IMR-90 (cell line): Measurements from ENCODE around the gene LRP11. TPM values are rescaled to one million over a fixed set of nuclear protein-coding genes. Genes with fewer than 3 reads are reported as not detected.

ENCODE experiments used
- ATAC-seq: fragments of 200-7000 bp; cut with Tn5 transposase; 2 replicates; pipeline ENCODE4 v1.9.1; 2020; ENCODE audit warnings: low read depth, mild to moderate bottlenecking, moderate library complexity
- BruUV-seq: library from RNA; stranded (reverse); fragments of 400-500 nt; replicated peaks from 2 replicates; lab custom pipeline; 2021; lab: Mats Ljungman, UMichigan
- CTCF ChIA-PET: fragments of 300-600 bp; formaldehyde crosslinking; extraction: SDS; loops from one replicate; lab custom pipeline; 2021; ENCODE audit warnings: antibody characterized with exemption; lab: Yijun Ruan, JAX
- POLR2A ChIA-PET: fragments of 300-600 bp; sonication (Branson Sonifier 250); formaldehyde crosslinking; loops from one replicate; lab custom pipeline; 2022; ENCODE audit warnings: antibody characterized with exemption; ENCODE audit not compliant: unreplicated experiment; lab: Charles Lee
- DNase-seq: peaks from one replicate; pipeline ENCODE4 v3.0.0; 2013
- H2AFZ ChIP-seq: replicated peaks from 2 replicates; pipeline ENCODE3; 2013; ENCODE audit warnings: low read length, mild to moderate bottlenecking; ENCODE audit not compliant: poor library complexity
- H2AK5ac ChIP-seq: 2 replicates; pipeline ENCODE4 v1.6.1; 2013; ENCODE audit warnings: low read depth, low read length, inconsistent platforms
- H2AK9ac ChIP-seq: replicated peaks from 2 replicates; pipeline ENCODE3; 2013; ENCODE audit warnings: mild to moderate bottlenecking, low read depth, low read length, moderate library complexity; ENCODE audit not compliant: poor library complexity
- H2BK120ac ChIP-seq: 2 replicates; pipeline ENCODE4 v1.6.1; 2013; ENCODE audit warnings: low read depth, low read length, inconsistent platforms
- H2BK15ac ChIP-seq: 3 replicates; pipeline ENCODE4 v1.6.1; 2013; ENCODE audit warnings: low read depth, low read length, inconsistent platforms
- H2BK20ac ChIP-seq: 2 replicates; pipeline ENCODE4 v1.6.1; 2013; ENCODE audit warnings: low read depth, mild to moderate bottlenecking, inconsistent platforms, low read length, moderate library complexity
- H2BK5ac ChIP-seq: 2 replicates; pipeline ENCODE4 v1.6.1; 2013; ENCODE audit warnings: mild to moderate bottlenecking, low read depth, low read length, inconsistent platforms; ENCODE audit not compliant: poor library complexity, severe bottlenecking
- H3K14ac ChIP-seq: replicated peaks from 2 replicates; pipeline ENCODE4 v1.6.1; 2013; ENCODE audit warnings: low read depth, low read length, inconsistent platforms
- H3K18ac ChIP-seq: 2 replicates; pipeline ENCODE4 v1.6.1; 2013; ENCODE audit warnings: low read depth, low read length, control low read depth
- H3K23ac ChIP-seq: 2 replicates; pipeline ENCODE4 v1.6.1; 2013; ENCODE audit warnings: low read depth, low read length, inconsistent platforms
- H3K27ac ChIP-seq: 2 replicates; pipeline ENCODE4 v1.5.1; 2013; ENCODE audit warnings: mild to moderate bottlenecking, control low read depth, low read length; ENCODE audit not compliant: insufficient read depth
- H3K27me3 ChIP-seq: 2 replicates; pipeline ENCODE4 v1.6.1; 2013; ENCODE audit warnings: low read length; ENCODE audit not compliant: control insufficient read depth, insufficient read depth
- H3K36me3 ChIP-seq: 2 replicates; pipeline ENCODE4 v1.6.1; 2013; ENCODE audit warnings: low read length, mixed read lengths; ENCODE audit not compliant: control insufficient read depth, insufficient read depth
- H3K4ac ChIP-seq: 2 replicates; pipeline ENCODE4 v1.6.1; 2013; ENCODE audit warnings: low read depth, low read length, inconsistent platforms
- H3K4me1 ChIP-seq: 2 replicates; pipeline ENCODE4 v1.6.1; 2013; ENCODE audit warnings: low read length, mixed read lengths; ENCODE audit not compliant: control insufficient read depth, insufficient read depth
- H3K4me2 ChIP-seq: 2 replicates; pipeline ENCODE4 v1.6.1; 2013; ENCODE audit warnings: low read depth, mild to moderate bottlenecking, control low read depth, low read length, moderate library complexity
- H3K4me3 ChIP-seq: 2 replicates; pipeline ENCODE4 v1.5.1; 2013; ENCODE audit warnings: low read depth, mild to moderate bottlenecking, control low read depth, low read length, moderate library complexity; ENCODE audit not compliant: insufficient read depth
- H3K56ac ChIP-seq: 2 replicates; pipeline ENCODE4 v1.6.1; 2013; ENCODE audit warnings: low read length, inconsistent platforms; ENCODE audit not compliant: insufficient read depth; ENCODE audit errors: extremely low read depth
- H3K79me1 ChIP-seq, 2 experiments: 2 replicates each; pipeline ENCODE4 v1.6.1; 2013; ENCODE audit warnings: low read length in 2 of 2, inconsistent platforms in 1 of 2, low read depth in 1 of 2
- H3K9ac ChIP-seq: 2 replicates; pipeline ENCODE4 v1.6.1; 2013; ENCODE audit warnings: low read depth, low read length, control low read depth
- H3K9me1 ChIP-seq: 2 replicates; pipeline ENCODE4 v1.6.1; 2013; ENCODE audit warnings: low read length, inconsistent platforms; ENCODE audit not compliant: insufficient read depth
- H3K9me3 ChIP-seq: 2 replicates; pipeline ENCODE4 v1.6.1; 2013; ENCODE audit warnings: low read length; ENCODE audit not compliant: control insufficient read depth, insufficient read depth
- H4K20me1 ChIP-seq: 2 replicates; pipeline ENCODE4 v1.6.1; 2013; ENCODE audit warnings: low read length, inconsistent platforms; ENCODE audit not compliant: insufficient read depth
- H4K5ac ChIP-seq: 2 replicates; pipeline ENCODE4 v1.6.1; 2013; ENCODE audit warnings: mild to moderate bottlenecking, low read depth, low read length, control low read depth
- H4K8ac ChIP-seq, 2 experiments: 2 replicates each; pipeline ENCODE4 v1.6.1; 2013; ENCODE audit warnings: low read depth in 2 of 2, low read length in 2 of 2, control low read depth in 1 of 2, inconsistent platforms in 1 of 2
- H4K91ac ChIP-seq: 2 replicates; pipeline ENCODE4 v1.6.1; 2013; ENCODE audit warnings: low read depth, low read length, inconsistent platforms; ENCODE audit not compliant: insufficient read depth
- MXI1 ChIP-seq: IDR thresholded peaks from 2 replicates; pipeline ENCODE4 v1.6.1; 2012; ENCODE audit warnings: low read depth, mild to moderate bottlenecking, low read length, moderate library complexity, borderline replicate concordance
- POLR2A ChIP-seq: IDR thresholded peaks from 2 replicates; pipeline ENCODE4 v1.6.1; 2012; ENCODE audit warnings: mild to moderate bottlenecking, low read depth, low read length
- WGBS, 2 experiments: methylation state at CpG; one replicate each; pipeline versions ENCODE4 v1.1.5 to v1.1.7; 2013; ENCODE audit warnings: missing lambda C conversion rate in 2 of 2; ENCODE audit not compliant: insufficient read length in 1 of 2; ENCODE audit errors: extremely low coverage in 2 of 2; 5-methylcytosine and 5-hydroxymethylcytosine counted together
- dilution Hi-C: fragments of 300-500 bp; cut with HindIII; formaldehyde crosslinking; loops from one replicate; pipeline ENCODE4 v1.14.3; 2018; ENCODE audit warnings: low sequenced_read_pairs; ENCODE audit not compliant: unreplicated experiment
- in situ Hi-C: fragments of 300-500 bp; cut with MboI; formaldehyde crosslinking; loops from 3 replicates; pipeline ENCODE4 v1.14.3; 2019; ENCODE audit warnings: low sequenced_read_pairs, inconsistent platforms, mixed read lengths
- intact Hi-C: fragments of 100-400 bp; cut with micrococcal nuclease; formaldehyde crosslinking; loops from 2 replicates; pipeline ENCODE4 v1.10.0; 2022
- polyA plus RNA-seq, 3 experiments: library from polyadenylated mRNA; depleted of rRNA; stranded (reverse); fragments of >200 nt; gene quantifications; 2 replicates each; pipeline ENCODE4 v1.2.3, GENCODE V29; 2012; ENCODE audit warnings: low replicate concordance in 1 of 3
- total RNA-seq: library from RNA; depleted of rRNA; stranded (reverse); fragments of >200 nt; gene quantifications from 2 replicates; pipeline ENCODE4 v1.2.3, GENCODE V29; 2012

Gene LRP11
- total and polyA plus RNA-seq, 2 of the 4 experiments (the other 2 are of a cell fraction) = 48.8 to 63.8 TPM

DNA sequence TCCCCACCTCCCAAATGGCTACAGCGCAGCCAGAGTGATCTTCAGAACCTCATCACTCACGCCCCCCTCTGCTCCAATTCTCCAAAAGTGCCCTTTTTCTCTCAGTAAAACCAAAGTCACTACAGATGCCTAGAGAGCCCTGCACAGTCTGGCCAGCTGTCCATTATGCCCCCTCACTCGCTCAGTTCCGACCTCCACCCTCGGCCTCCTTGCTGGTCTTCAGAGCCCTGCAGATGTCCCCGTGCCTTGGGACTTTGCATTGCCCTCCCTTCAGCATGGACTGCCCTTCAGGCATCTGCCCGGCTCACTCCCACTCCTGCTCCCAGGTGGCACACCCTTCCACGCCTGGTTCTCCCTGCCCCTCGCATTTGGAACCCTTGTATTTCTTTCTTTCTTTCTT is 34.8 kb upstream of the LRP11 start:
- Histone ChIP-seq H3K4me2 (no peak overlapping the region), H4K91ac (no peak overlapping the region), H2AK9ac (no peak overlapping the region), H3K4me3 (no peak overlapping the region), H3K4ac (no peak overlapping the region), H3K23ac (no peak overlapping the region), H3K9me1 (peaks cover 20% of the 10 kb centered on the region), H3K56ac (no peak overlapping the region), H3K9me3 (no peaks in the 10 kb centered on the region), H3K27me3 (peaks cover under 1% of the 10 kb centered on the region), H2BK20ac (no peak overlapping the region), H4K5ac (no peak overlapping the region), H3K4me1 (peaks cover 24% of the 10 kb centered on the region), H2BK120ac (no peak overlapping the region), H2AFZ (no peak overlapping the region), H2AK5ac (no peak overlapping the region), H3K27ac (no peak overlapping the region), H2BK5ac (no peak overlapping the region), H2BK15ac (no peak overlapping the region), H4K8ac (no peak overlapping the region), H3K79me1 (peaks cover 0 to 11% of the 10 kb centered on the region in 2 experiments; a peak in 1 of 4 replicates), H3K9ac (no peak overlapping the region), H3K36me3 (no peaks in the 10 kb centered on the region), H3K14ac (no peak overlapping the region), H3K18ac (no peak overlapping the region), H4K20me1 (no peaks in the 10 kb centered on the region)
- DNase-seq (no peak), ATAC-seq (no peak)
- WGBS, 2 experiments = 80% methylated on average over 3 of the region's 9 CpGs; no CpG with 5 or more reads in 1 of the 2 experiments
- in situ Hi-C loops (no loop called here), intact Hi-C loops (no loop called here), dilution Hi-C loops (no loop called here)
- POLR2A ChIA-PET = no interaction called here
- CTCF ChIA-PET = interaction anchor here (0.7 kb wide), 1 partner anchor 35 kb away, joined by 3 read pairs; the partner anchor contains the start of gene LRP11
- BruUV-seq = no TSS peak
- TF ChIP-seq MXI1 (no peak), POLR2A (no peak)
